WTC11 (cell line): ENCODE measurements around the gene GDF11. TPM values are rescaled to one million over a fixed set of nuclear protein-coding genes. Genes with fewer than 3 reads are reported as not detected.

Source experiments
- ATAC-seq: fragments of 200-7000 bp; cut with Tn5 transposase; 2 replicates; pipeline ENCODE4 v1.10.0; 2021; ENCODE audit warnings: mild to moderate bottlenecking, moderate library complexity
- CTCF ChIA-PET: fragments of 300-600 bp; sonication (Branson Sonifier 250); formaldehyde crosslinking; loops from one replicate; lab custom pipeline; 2021; ENCODE audit warnings: antibody characterized with exemption; lab: Charles Lee
- POLR2A ChIA-PET: fragments of 350-600 bp; sonication (Branson Sonifier 250); formaldehyde crosslinking; loops from one replicate; lab custom pipeline; 2021; ENCODE audit warnings: antibody characterized with exemption; lab: Charles Lee
- DNase-seq: peaks from one replicate; pipeline ENCODE4 v3.0.0; 2021; ENCODE audit warnings: low spot score
- H3K27ac Mint-ChIP-seq: 2 replicates; pipeline ENCODE4 v1.8.0; 2021; ENCODE audit warnings: mixed read lengths
- H3K27me3 Mint-ChIP-seq: 2 replicates; pipeline ENCODE4 v1.8.0; 2021; ENCODE audit warnings: low read depth, mild to moderate bottlenecking, moderate library complexity, mixed read lengths
- H3K36me3 Mint-ChIP-seq: 2 replicates; pipeline ENCODE4 v1.8.0; 2021; ENCODE audit warnings: mixed read lengths
- H3K4me1 Mint-ChIP-seq: 2 replicates; pipeline ENCODE4 v1.8.0; 2022; ENCODE audit warnings: mixed read lengths
- H3K4me3 Mint-ChIP-seq: 2 replicates; pipeline ENCODE4 v1.8.0; 2021; ENCODE audit warnings: mild to moderate bottlenecking, moderate library complexity, mixed read lengths
- H3K9me3 Mint-ChIP-seq: 2 replicates; pipeline ENCODE4 v1.8.0; 2021; ENCODE audit warnings: mixed read lengths
- CBFB ChIP-seq: sonication (generic); formaldehyde crosslinking; IDR thresholded peaks from 2 replicates; pipeline ENCODE4 v1.8.1; 2022; ENCODE audit warnings: mild to moderate bottlenecking, low read depth, missing genetic modification reagents
- CDX4 ChIP-seq: fragments of 250-450 bp; sonication (Bioruptor Pico); IDR thresholded peaks from 2 replicates; pipeline ENCODE4 v1.9.0; 2021; ENCODE audit warnings: moderate library complexity, mild to moderate bottlenecking, inconsistent platforms, borderline replicate concordance
- CREM ChIP-seq: sonication (generic); formaldehyde crosslinking; IDR thresholded peaks from 2 replicates; pipeline ENCODE4 v1.8.1; 2022; ENCODE audit warnings: mild to moderate bottlenecking, missing genetic modification reagents, moderate library complexity
- E2F1 ChIP-seq: sonication (generic); formaldehyde crosslinking; IDR thresholded peaks from 2 replicates; pipeline ENCODE4 v1.8.0; 2022; ENCODE audit warnings: mild to moderate bottlenecking, missing genetic modification reagents
- ESRRA ChIP-seq: sonication (generic); formaldehyde crosslinking; IDR thresholded peaks from 2 replicates; pipeline ENCODE4 v1.8.1; 2022; ENCODE audit warnings: mild to moderate bottlenecking, missing genetic modification reagents, borderline replicate concordance
- ETV6 ChIP-seq: sonication (generic); formaldehyde crosslinking; IDR thresholded peaks from 2 replicates; pipeline ENCODE4 v1.8.1; 2022; ENCODE audit warnings: mild to moderate bottlenecking, missing genetic modification reagents
- FOXP4 ChIP-seq: sonication (generic); formaldehyde crosslinking; IDR thresholded peaks from 2 replicates; pipeline ENCODE4 v1.8.0; 2022; ENCODE audit warnings: mild to moderate bottlenecking, missing genetic modification reagents
- GABPB1 ChIP-seq: sonication (generic); formaldehyde crosslinking; IDR thresholded peaks from 2 replicates; pipeline ENCODE4 v1.8.1; 2023; ENCODE audit warnings: mild to moderate bottlenecking, missing genetic modification reagents
- HMGA2 ChIP-seq: fragments of 250-450 bp; sonication (Bioruptor Pico); IDR thresholded peaks from 2 replicates; pipeline ENCODE4 v1.4.0; 2021; ENCODE audit warnings: mild to moderate bottlenecking, moderate library complexity
- HMGXB4 ChIP-seq: sonication (generic); formaldehyde crosslinking; IDR thresholded peaks from 2 replicates; pipeline ENCODE4 v1.8.1; 2023; ENCODE audit warnings: mild to moderate bottlenecking, moderate library complexity, missing genetic modification reagents
- MYBL2 ChIP-seq: sonication (generic); formaldehyde crosslinking; IDR thresholded peaks from 2 replicates; pipeline ENCODE4 v1.8.1; 2023; ENCODE audit warnings: mild to moderate bottlenecking, moderate library complexity, missing genetic modification reagents
- PREB ChIP-seq: sonication (generic); formaldehyde crosslinking; IDR thresholded peaks from 2 replicates; pipeline ENCODE4 v1.8.1; 2022; ENCODE audit warnings: mild to moderate bottlenecking, missing genetic modification reagents, moderate library complexity, borderline replicate concordance
- SMAD3 ChIP-seq: sonication (generic); formaldehyde crosslinking; IDR thresholded peaks from 2 replicates; pipeline ENCODE4 v1.8.0; 2022; ENCODE audit warnings: missing genetic modification reagents, mild to moderate bottlenecking, borderline replicate concordance
- SOX15 ChIP-seq: fragments of 250-450 bp; sonication (Bioruptor Pico); IDR thresholded peaks from 2 replicates; pipeline ENCODE4 v1.9.0; 2021; ENCODE audit warnings: mild to moderate bottlenecking
- ZBTB21 ChIP-seq: sonication (generic); formaldehyde crosslinking; IDR thresholded peaks from 2 replicates; pipeline ENCODE4 v1.8.1; 2023; ENCODE audit warnings: mild to moderate bottlenecking, missing genetic modification reagents, borderline replicate concordance
- ZNF396 ChIP-seq: fragments of 250-450 bp; sonication (Bioruptor Pico); IDR thresholded peaks from 2 replicates; pipeline ENCODE4 v1.8.0; 2021; ENCODE audit warnings: mild to moderate bottlenecking, moderate library complexity, borderline replicate concordance
- ZNF425 ChIP-seq: fragments of 250-450 bp; sonication (Bioruptor Pico); conservative IDR thresholded peaks from 2 replicates; pipeline ENCODE4 v1.9.0; 2021; ENCODE audit warnings: mild to moderate bottlenecking
- ZNF671 ChIP-seq: fragments of 250-450 bp; sonication (Bioruptor Pico); IDR thresholded peaks from 2 replicates; pipeline ENCODE4 v1.8.0; 2021; ENCODE audit warnings: mild to moderate bottlenecking
- total RNA-seq: library from RNA; stranded (reverse); gene quantifications from 3 replicates; pipeline ENCODE4 v1.2.3, GENCODE V29; 2021

The GDF11 gene
- total RNA-seq, 1 experiment from 2014 or later: 16.9 TPM

GRCh38 chr12:55729819-55730818 lies 12.8 kb upstream of the GDF11 start (continued):
- TF ChIP-seq PREB (no peak), CBFB (CRISPR knock-in tag) (no peak), ETV6 (CRISPR knock-in tag) (0 out of 2 replicates have a peak, but pooled peaks have one; percentile 8), FOXP4 (CRISPR knock-in tag) (no peak), ESRRA (peak; percentile 60; the same call in 1 of the 2 replicates), MYBL2 (CRISPR knock-in tag) (no peak)

GRCh38 chr12:55732288-55732687 lies 10.6 kb upstream of the GDF11 start:
- no peak overlapping the region for H3K4me3 Mint-ChIP-seq

GRCh38 chr12:55733021-55733555 lies 9.8 kb upstream of the GDF11 start:
- Mint-ChIP-seq H3K27ac (no peak overlapping the region), H3K9me3 (no peaks in the 10 kb centered on the region), H3K4me1 (peaks cover 35% of the 10 kb centered on the region), H3K27me3 (no peaks in the 10 kb centered on the region), H3K36me3 (no peaks in the 10 kb centered on the region), H3K4me3 (no peak overlapping the region)
- DNase-seq (no peak), ATAC-seq (no peak)
- POLR2A ChIA-PET: no interaction called here
- CTCF ChIA-PET: interaction anchor here (0.7 kb wide), 1 partner anchor 26 kb away, joined by 3 read pairs; the partner anchor contains the start of gene ITGA7
- TF ChIP-seq ZNF396 (CRISPR knock-in tag) (no peak), ZBTB21 (CRISPR knock-in tag) (no peak), GABPB1 (CRISPR knock-in tag) (no peak), CREM (CRISPR knock-in tag) (no peak), ZNF425 (CRISPR knock-in tag) (no peak), SOX15 (CRISPR knock-in tag) (no peak), HMGA2 (no peak), ZNF671 (no peak), E2F1 (CRISPR knock-in tag) (no peak), SMAD3 (CRISPR knock-in tag) (no peak), CDX4 (CRISPR knock-in tag) (no peak)

More at GRCh38 chr12:55732288-55732687, 10.6 kb upstream of the GDF11 start:
- ATAC-seq: no peak
- Mint-ChIP-seq H3K27me3 (no peaks in the 10 kb centered on the region), H3K27ac (no peak overlapping the region), H3K4me1 (peaks cover 32% of the 10 kb centered on the region), H3K36me3 (no peaks in the 10 kb centered on the region), H3K9me3 (no peaks in the 10 kb centered on the region)
- ChIA-PET CTCF (no interaction called here), POLR2A (no interaction called here)
- no peak for DNase-seq
- TF ChIP-seq HMGXB4 (CRISPR knock-in tag): no peak
